ENCODE data around the gene ACE.

ACE gene

DNA sequence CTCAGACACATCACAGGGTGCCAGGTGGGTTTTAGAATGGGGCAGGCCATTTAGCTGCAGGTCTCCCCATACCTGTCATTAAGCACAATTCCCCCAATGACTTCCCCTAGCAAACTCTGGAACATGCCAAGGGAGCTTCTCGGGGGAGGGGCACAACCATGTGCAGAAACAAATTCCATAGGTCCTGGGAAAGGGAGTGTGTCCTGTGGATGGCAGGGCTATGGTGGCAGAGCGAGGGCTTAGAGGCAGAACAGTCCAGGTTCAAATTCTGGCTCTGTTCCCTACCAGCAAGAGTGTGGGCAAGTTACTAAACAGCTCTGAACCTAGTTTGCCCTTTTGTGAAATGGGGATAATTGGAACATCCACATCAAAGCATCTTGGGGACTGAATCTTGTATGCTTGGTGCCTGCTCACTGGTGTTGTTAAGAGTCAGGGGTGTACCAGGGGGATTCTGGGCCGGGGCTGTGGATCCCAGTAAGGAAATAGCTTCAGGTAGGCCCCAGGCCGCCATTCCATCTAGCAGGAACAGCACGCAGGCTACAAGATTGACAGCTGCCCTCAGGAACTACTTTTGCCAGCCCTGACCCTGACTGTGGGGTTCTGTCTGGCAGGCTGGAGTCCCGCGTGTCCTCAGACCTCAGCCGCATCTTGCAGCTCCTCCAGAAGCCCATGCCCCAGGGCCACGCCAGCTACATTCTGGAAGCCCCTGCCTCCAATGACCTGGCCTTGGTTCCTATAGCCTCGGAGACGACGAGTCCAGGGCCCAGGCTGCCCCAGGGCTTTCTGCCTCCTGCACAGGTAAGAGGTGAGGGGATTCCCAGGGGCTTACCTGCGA is 67.8 kb downstream of the ACE start:
- no peak overlapping the region for H3K4me3 ChIP-seq (ENCODE audit: low read length)
- DNase-seq (ENCODE audit: low read depth, low spot score) = no peak

- DNase-seq (ENCODE audit: low read depth, low spot score) = no peak
- no peak overlapping the region for H3K4me3 ChIP-seq (ENCODE audit: low read length)
Observed at GRCh38 chr17:63546308-63547082, 69.6 kb downstream of the ACE start.

- H3K4me3 ChIP-seq (ENCODE audit: low read length) = no peak overlapping the region
- DNase-seq (ENCODE audit: low read depth, low spot score) = no peak
Observed at GRCh38 chr17:63547083-63547523, 70.2 kb downstream of the ACE start.

Data from Jurkat, Clone E6-1 (cell line).